Thyroid gland (tissue), 4 donors: ENCODE results near the gene GYS1.

ENCODE experiments used
- POLR2A ChIP-seq, 2 donors: fragments of 450-650 bp; IDR thresholded peaks; one replicate each; pipeline ENCODE4 v1.6.1; 2017; ENCODE audit warnings: antibody characterized with exemption in 2 of 2, mild to moderate bottlenecking in 2 of 2, moderate library complexity in 1 of 2
- TF ChIP-seq, protein P1 (sequence below), 6 experiments: fragments of 200-600 bp in 3 of 6; fragments of 450-650 bp in 3 of 6; sonication (generic) in 3 of 6; IDR thresholded peaks; one replicate each; pipeline ENCODE4 v1.5.1; 2016 to 2019; ENCODE audit warnings: antibody characterized with exemption in 6 of 6, mild to moderate bottlenecking in 2 of 6, inconsistent platforms in 1 of 6, moderate library complexity in 1 of 6

DNA sequence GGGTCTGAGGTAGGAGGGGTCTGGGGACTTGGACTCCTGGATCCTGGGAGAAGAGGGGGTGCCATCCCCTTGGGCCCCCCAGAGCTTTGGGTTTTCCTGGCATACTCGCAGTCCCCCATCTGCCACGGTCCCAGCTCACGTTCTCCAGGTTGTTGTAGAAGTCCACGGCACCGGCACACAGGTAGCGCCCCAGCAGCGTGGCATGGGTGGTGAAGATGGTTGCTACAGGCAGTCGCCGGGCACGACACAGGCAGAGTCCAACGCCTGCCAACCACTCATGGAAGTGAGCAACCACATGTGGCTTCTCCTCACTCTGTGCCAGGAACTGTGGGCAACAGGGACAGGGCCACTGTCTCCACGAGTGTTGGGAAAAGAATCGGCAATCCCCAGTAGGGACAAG, 7.4 kb downstream of the GYS1 start:
- TF ChIP-seq, protein P1, sequence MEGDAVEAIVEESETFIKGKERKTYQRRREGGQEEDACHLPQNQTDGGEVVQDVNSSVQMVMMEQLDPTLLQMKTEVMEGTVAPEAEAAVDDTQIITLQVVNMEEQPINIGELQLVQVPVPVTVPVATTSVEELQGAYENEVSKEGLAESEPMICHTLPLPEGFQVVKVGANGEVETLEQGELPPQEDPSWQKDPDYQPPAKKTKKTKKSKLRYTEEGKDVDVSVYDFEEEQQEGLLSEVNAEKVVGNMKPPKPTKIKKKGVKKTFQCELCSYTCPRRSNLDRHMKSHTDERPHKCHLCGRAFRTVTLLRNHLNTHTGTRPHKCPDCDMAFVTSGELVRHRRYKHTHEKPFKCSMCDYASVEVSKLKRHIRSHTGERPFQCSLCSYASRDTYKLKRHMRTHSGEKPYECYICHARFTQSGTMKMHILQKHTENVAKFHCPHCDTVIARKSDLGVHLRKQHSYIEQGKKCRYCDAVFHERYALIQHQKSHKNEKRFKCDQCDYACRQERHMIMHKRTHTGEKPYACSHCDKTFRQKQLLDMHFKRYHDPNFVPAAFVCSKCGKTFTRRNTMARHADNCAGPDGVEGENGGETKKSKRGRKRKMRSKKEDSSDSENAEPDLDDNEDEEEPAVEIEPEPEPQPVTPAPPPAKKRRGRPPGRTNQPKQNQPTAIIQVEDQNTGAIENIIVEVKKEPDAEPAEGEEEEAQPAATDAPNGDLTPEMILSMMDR (IDR thresholded peaks at IDR 0.05), result no peak
- TF ChIP-seq POLR2A (IDR thresholded peaks at IDR 0.05), result no peak
